H1 (cell line): Measurements from ENCODE around the gene NEK3. TPM values are rescaled to one million over a fixed set of nuclear protein-coding genes. Genes with fewer than 3 reads are reported as not detected.
A peak's percentile ranks its signal among the peaks of the same experiment; 100 is the strongest.
"Not testable (repeated sequence)": the region's sequence is repeated elsewhere in the genome, so short reads cannot be mapped to it uniquely, and the experiment has no call there.

Experiments used
- CTCF ChIA-PET: fragments of 300-600 bp; sonication (Branson Sonifier 250); formaldehyde crosslinking; loops from one replicate; lab custom pipeline; 2021; ENCODE audit not compliant: partially characterized antibody; lab: Charles Lee
- POLR2A ChIA-PET: fragments of 300-600 bp; sonication (Branson Sonifier 250); formaldehyde crosslinking; loops from one replicate; lab custom pipeline; 2021; ENCODE audit warnings: inconsistent platforms; ENCODE audit not compliant: partially characterized antibody; lab: Charles Lee
- DNase-seq, 2 experiments: peaks; one replicate each; pipeline versions ENCODE4 v3.0.0 to v3.0.0-alpha.2; 2010 to 2022; ENCODE audit warnings: low spot score in 2 of 2, low read depth in 1 of 2, mixed read lengths in 1 of 2
- FAIRE-seq: peaks from 2 replicates; lab custom pipeline; 2011; peaks lifted over from hg19 to GRCh38; lab: Jason Lieb, UNC
- H2AFZ ChIP-seq: 2 replicates; pipeline ENCODE4 v1.8.1; 2012; ENCODE audit warnings: low read length, inconsistent platforms
- H2AK5ac ChIP-seq: 2 replicates; pipeline ENCODE4 v1.6.1; 2013; ENCODE audit warnings: low read depth, low read length
- H2BK120ac ChIP-seq: replicated peaks from 2 replicates; pipeline ENCODE3; 2013; ENCODE audit warnings: low read depth, low read length, inconsistent platforms
- H2BK12ac ChIP-seq: 2 replicates; pipeline ENCODE4 v1.6.1; 2013; ENCODE audit warnings: low read depth, low read length
- H2BK15ac ChIP-seq: 2 replicates; pipeline ENCODE4 v1.6.1; 2013; ENCODE audit warnings: low read length
- H2BK20ac ChIP-seq: 2 replicates; pipeline ENCODE4 v1.6.1; 2013; ENCODE audit warnings: low read length
- H2BK5ac ChIP-seq: 2 replicates; pipeline ENCODE4 v1.6.1; 2013; ENCODE audit warnings: low read depth, low read length
- H3K14ac ChIP-seq: 2 replicates; pipeline ENCODE4 v1.6.1; 2013; ENCODE audit warnings: inconsistent platforms; ENCODE audit not compliant: insufficient read length
- H3K18ac ChIP-seq: 2 replicates; pipeline ENCODE4 v1.6.1; 2013; ENCODE audit warnings: low read length; ENCODE audit errors: extremely low read depth
- H3K23ac ChIP-seq: 2 replicates; pipeline ENCODE4 v1.6.1; 2013; ENCODE audit warnings: inconsistent platforms; ENCODE audit not compliant: insufficient read length
- H3K23me2 ChIP-seq: 2 replicates; pipeline ENCODE4 v1.6.1; 2013; ENCODE audit warnings: low read depth, low read length
- H3K27ac ChIP-seq: 2 replicates; pipeline ENCODE4 v1.6.1; 2011; ENCODE audit warnings: low read depth, low read length, inconsistent platforms
- H3K27me3 ChIP-seq, 4 experiments: replicated peaks in 1 of 4; 1 replicate in 1 of 4; 2 replicates in 3 of 4; pipeline versions ENCODE4 v1.6.1 to v1.8.1; 2011 to 2013; ENCODE audit warnings: low read length in 3 of 4, mild to moderate bottlenecking in 3 of 4, inconsistent platforms in 2 of 4, mixed read lengths in 2 of 4, moderate library complexity in 1 of 4; ENCODE audit not compliant: control insufficient read depth in 3 of 4, insufficient read depth in 3 of 4; ENCODE audit errors: extremely low read depth in 1 of 4
- H3K36me3 ChIP-seq, 4 experiments: 2 replicates each; pipeline versions ENCODE4 v1.6.1 to v1.8.1; 2011 to 2013; ENCODE audit warnings: mild to moderate bottlenecking in 4 of 4, low read length in 3 of 4, moderate library complexity in 2 of 4, control low read depth in 1 of 4, inconsistent platforms in 1 of 4; ENCODE audit not compliant: insufficient read depth in 4 of 4, control insufficient read depth in 2 of 4
- H3K4ac ChIP-seq: replicated peaks from 2 replicates; pipeline ENCODE3; 2013; ENCODE audit warnings: low read length, low read depth, mixed read lengths, inconsistent platforms; ENCODE audit not compliant: insufficient read length
- H3K4me1 ChIP-seq, 4 experiments: replicated peaks in 1 of 4; 1 replicate in 1 of 4; 2 replicates in 3 of 4; pipeline versions ENCODE4 v1.6.1 to v1.8.1; 2011 to 2013; ENCODE audit warnings: low read length in 3 of 4, inconsistent platforms in 2 of 4, mixed read lengths in 1 of 4; ENCODE audit not compliant: insufficient read depth in 4 of 4, control insufficient read depth in 3 of 4
- H3K4me2 ChIP-seq, 2 experiments: 2 replicates each; pipeline versions ENCODE4 v1.6.1 to v1.8.1; 2011 to 2013; ENCODE audit warnings: low read depth in 2 of 2, low read length in 2 of 2, control low read depth in 1 of 2, inconsistent platforms in 1 of 2, mild to moderate bottlenecking in 1 of 2; ENCODE audit not compliant: insufficient read depth in 1 of 2
- H3K4me3 ChIP-seq, 4 experiments: fragments of 200-600, 300-600 bp in 1 of 4; sonication (generic), shearing (Covaris generic), sonication (Bioruptor Twin) in 1 of 4; 2 replicates each; pipeline versions ENCODE4 v1.5.1 to v1.8.1; 2011 to 2016; ENCODE audit warnings: low read length in 4 of 4, low read depth in 3 of 4, control low read depth in 2 of 4, inconsistent platforms in 2 of 4, mild to moderate bottlenecking in 2 of 4, mixed read lengths in 1 of 4, moderate library complexity in 1 of 4; ENCODE audit not compliant: insufficient read depth in 2 of 4; ENCODE audit errors: extremely low read depth in 1 of 4
- H3K56ac ChIP-seq: replicated peaks from 2 replicates; pipeline ENCODE3; 2013; ENCODE audit warnings: low read depth, mild to moderate bottlenecking, mixed read lengths, low read length, inconsistent platforms; ENCODE audit not compliant: insufficient read length
- H3K79me1 ChIP-seq: 2 replicates; pipeline ENCODE4 v1.6.1; 2013; ENCODE audit warnings: low read depth, low read length, control low read depth
- H3K79me2 ChIP-seq, 2 experiments: 2 replicates each; pipeline versions ENCODE4 v1.6.1 to v1.8.1; 2012 to 2013; ENCODE audit warnings: low read length in 2 of 2, mild to moderate bottlenecking in 2 of 2, inconsistent platforms in 1 of 2; ENCODE audit not compliant: insufficient read depth in 2 of 2, control insufficient read depth in 1 of 2
- H3K9ac ChIP-seq, 4 experiments: replicated peaks in 1 of 4; 1 replicate in 1 of 4; 2 replicates in 3 of 4; pipeline versions ENCODE4 v1.6.1 to v1.8.1; 2011 to 2013; ENCODE audit warnings: low read depth in 3 of 4, low read length in 3 of 4, control low read depth in 2 of 4, mild to moderate bottlenecking in 2 of 4, moderate library complexity in 2 of 4, inconsistent platforms in 1 of 4; ENCODE audit errors: extremely low read depth in 1 of 4
- H3K9me3 ChIP-seq, 2 experiments: 2 replicates each; pipeline versions ENCODE4 v1.6.1 to v1.8.1; 2012 to 2013; ENCODE audit warnings: mild to moderate bottlenecking in 2 of 2, moderate library complexity in 2 of 2, control low read depth in 1 of 2, inconsistent platforms in 1 of 2, low read depth in 1 of 2, low read length in 1 of 2, mixed read lengths in 1 of 2; ENCODE audit not compliant: insufficient read depth in 2 of 2
- H4K20me1 ChIP-seq, 2 experiments: replicated peaks in 1 of 2; 2 replicates each; pipeline versions ENCODE3 to v1.8.1; 2011 to 2013; ENCODE audit warnings: inconsistent platforms in 2 of 2, low read length in 2 of 2, mild to moderate bottlenecking in 1 of 2; ENCODE audit not compliant: insufficient read depth in 2 of 2, control insufficient read depth in 1 of 2
- H4K5ac ChIP-seq: 2 replicates; pipeline ENCODE4 v1.6.1; 2013; ENCODE audit warnings: low read length, low read depth, mixed read lengths, inconsistent platforms; ENCODE audit not compliant: insufficient read length
- H4K8ac ChIP-seq: 2 replicates; pipeline ENCODE4 v1.8.0; 2013; ENCODE audit warnings: mild to moderate bottlenecking, moderate library complexity, low read length, inconsistent platforms; ENCODE audit not compliant: insufficient read depth; ENCODE audit errors: extremely low read depth
- H4K91ac ChIP-seq: replicated peaks from 2 replicates; pipeline ENCODE3; 2013; ENCODE audit warnings: low read length, mixed read lengths, inconsistent platforms; ENCODE audit not compliant: insufficient read length
- WGBS, 2 experiments: shearing (Covaris generic) in 1 of 2; methylation state at CpG; one replicate each; pipeline versions ENCODE4 v1.1.6 to v1.1.7; 2013 to 2015; ENCODE audit warnings: low lambda C conversion rate in 2 of 2, mixed read lengths in 2 of 2, inconsistent platforms in 1 of 2, low coverage in 1 of 2, missing lambda C conversion rate in 1 of 2; ENCODE audit not compliant: insufficient replicate concordance in 2 of 2, insufficient coverage in 1 of 2, insufficient read length in 1 of 2; ENCODE audit errors: extremely low coverage in 1 of 2, missing lambda C conversion rate in 1 of 2; 5-methylcytosine and 5-hydroxymethylcytosine counted together
- polyA plus RNA-seq, 7 experiments: library from polyadenylated mRNA; depleted of rRNA in 3 of 7; stranded (reverse) in 5 of 7; unstranded in 2 of 7; fragments of >200 nt in 5 of 7; fragments of 200-250 nt in 2 of 7; gene quantifications; 1 replicate in 5 of 7; 2 replicates in 1 of 7; 4 replicates in 1 of 7; pipeline versions ENCODE4 v1.2.1 to v1.2.3, GENCODE V29; 2011 to 2013; ENCODE audit warnings: missing spikeins in 2 of 7, mixed read lengths in 2 of 7
- total RNA-seq: library from RNA; stranded (reverse); fragmentation: NEBNext Ultra II Directional; extraction: Animal tissue kit (Norgen Biotek cat#: 25700); gene quantifications from 2 replicates; pipeline ENCODE4 v1.2.1, GENCODE V29; 2021

The NEK3 gene
- total and polyA plus RNA-seq, 2 of the 8 experiments (the other 6 are each of a cell fraction or from before 2014, with no cell fraction given), result 11.4 to 26.0 TPM

- H2BK20ac ChIP-seq, H3K14ac ChIP-seq, H2BK15ac ChIP-seq, H2BK12ac ChIP-seq, H2AK5ac ChIP-seq, DNase-seq, H3K18ac ChIP-seq, H3K4me3 ChIP-seq, H3K79me1 ChIP-seq, H3K79me2 ChIP-seq, H3K9ac ChIP-seq, H3K23me2 ChIP-seq, H3K4ac ChIP-seq, H3K9me3 ChIP-seq, CTCF ChIA-PET, H2BK120ac ChIP-seq, H3K23ac ChIP-seq, H4K91ac ChIP-seq, H3K4me1 ChIP-seq, H3K4me2 ChIP-seq, FAIRE-seq, H2AFZ ChIP-seq, H2BK5ac ChIP-seq, H4K8ac ChIP-seq, H3K27ac ChIP-seq, H4K20me1 ChIP-seq, H3K56ac ChIP-seq, H4K5ac ChIP-seq, H3K27me3 ChIP-seq, H3K36me3 ChIP-seq: not testable (repeated sequence)
- POLR2A ChIA-PET, result interaction anchor here (1.1 kb wide), 1 partner anchor 10 kb away, joined by 3 read pairs; no protein-coding TSS in a partner anchor
- WGBS, 2 experiments, result 86% methylated on average over 1 of the region's 1 CpG; no CpG with 5 or more reads in 1 of the 2 experiments
Measured at GRCh38 chr13:52203864-52204263, 44.5 kb upstream of the NEK3 start.

GRCh38 chr13:52202506-52202905 is 43.1 kb upstream of the NEK3 start:
- H3K4me3 ChIP-seq, H2AK5ac ChIP-seq, H3K23me2 ChIP-seq, H3K36me3 ChIP-seq, H3K14ac ChIP-seq, H2BK5ac ChIP-seq, H3K4ac ChIP-seq, H3K4me2 ChIP-seq, H3K18ac ChIP-seq, H3K27me3 ChIP-seq, H2BK20ac ChIP-seq, POLR2A ChIA-PET, H4K5ac ChIP-seq, H3K27ac ChIP-seq, H3K79me2 ChIP-seq, H4K91ac ChIP-seq, H3K79me1 ChIP-seq, H3K56ac ChIP-seq, H3K9me3 ChIP-seq, FAIRE-seq, H4K20me1 ChIP-seq, H4K8ac ChIP-seq, H2BK120ac ChIP-seq, H3K23ac ChIP-seq, DNase-seq, H3K9ac ChIP-seq, H3K4me1 ChIP-seq, H2BK12ac ChIP-seq, H2BK15ac ChIP-seq: not testable (repeated sequence)
- CTCF ChIA-PET, result interaction anchor here (0.9 to 1.4 kb wide), 4 partner anchors 33 to 307 kb away, joined by 3 to 6 read pairs (median 4); no protein-coding TSS in a partner anchor
- 69% methylated on average over 7 of the region's 7 CpGs; no CpG with 5 or more reads in 1 of the 2 experiments for WGBS, 2 experiments
- H2AFZ ChIP-seq, result peak overlapping the region; percentile 83
